ENCODE measurements around the gene ZNF205. TPM values are rescaled to one million over a fixed set of nuclear protein-coding genes. Genes with fewer than 3 reads are reported as not detected.
A peak's percentile ranks its signal among the peaks of the same experiment; 100 is the strongest.

Gene ZNF205
- total RNA-seq, 4 donors from 2014 or later: 9.7 to 13.9 (median 11.9) TPM

DNA sequence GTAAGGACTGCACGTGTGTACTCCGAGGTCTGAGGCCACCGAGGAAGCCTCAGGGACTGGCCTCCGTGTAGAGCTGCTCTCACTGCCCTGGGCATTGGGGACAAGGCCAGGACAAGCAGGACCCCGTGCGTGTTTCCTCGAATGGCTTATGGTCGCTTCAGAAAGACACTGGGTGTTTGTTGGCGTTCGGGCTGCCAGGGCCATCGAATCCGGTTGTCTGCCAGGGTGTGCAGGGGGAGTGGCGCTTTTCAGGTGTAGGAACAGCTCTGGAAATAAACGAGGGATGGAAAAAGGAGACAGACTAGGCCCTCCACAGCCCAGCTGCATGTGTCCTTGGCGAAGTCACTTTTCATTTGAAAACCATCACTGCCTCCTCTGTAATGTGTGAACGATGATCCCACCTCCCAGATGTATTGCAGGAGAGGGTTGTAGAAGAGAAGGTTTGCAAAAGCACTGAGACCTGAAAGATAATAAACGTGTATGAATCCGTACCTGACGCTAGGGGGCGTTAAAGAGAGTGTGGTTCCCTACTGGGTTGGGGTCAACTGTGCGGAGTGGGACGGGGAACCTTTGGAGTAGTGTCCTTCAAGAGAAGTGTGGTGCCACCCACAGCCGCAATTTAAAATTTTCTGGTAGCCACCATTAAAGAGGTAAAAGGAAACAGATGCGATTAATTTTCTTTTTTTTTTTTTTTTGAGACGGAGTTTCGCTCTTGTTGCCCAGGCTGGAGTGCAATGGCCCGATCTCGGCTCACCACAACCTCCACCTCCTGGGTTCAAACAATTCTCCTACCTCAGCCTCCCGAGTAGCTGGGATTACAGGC, 11.2 kb upstream of the ZNF205 start:
- H3K4me3 ChIP-seq: no peak overlapping the region
- peaks cover 0 to 22% (median 0%) of the 10 kb centered on the region in 4 donors for H3K27me3 ChIP-seq
- peaks cover 6 to 41% (median 8%) of the 10 kb centered on the region in 3 donors for H3K4me1 ChIP-seq
- 44 to 54% methylated on average over 14 to 29 of the region's 29 CpGs for WGBS, 2 donors
- intact Hi-C loops (cut with DNase I): no loop called here
- TF ChIP-seq CTCF (IDR thresholded peaks at IDR 0.05) (peak in 4 of 6 experiments; percentile 28 to 47 (median 32)), POLR2A (IDR thresholded peaks at IDR 0.05) (no peak)
- no peaks in the 10 kb centered on the region for H3K36me3 ChIP-seq
- peak overlapping the region in 3 of 4 donors; percentile 20 to 60 (median 53) for H3K27ac ChIP-seq
- no peaks in the 10 kb centered on the region for H3K9me3 ChIP-seq
- no peak for DNase-seq

- DNase-seq: no peak
- intact Hi-C loops (cut with DNase I): no loop called here
- WGBS, 2 donors: 24 to 62% methylated on average over 27 of the region's 27 CpGs
- peaks cover 0 to 22% (median 0%) of the 10 kb centered on the region in 4 donors for H3K27me3 ChIP-seq
- H3K9me3 ChIP-seq: no peaks in the 10 kb centered on the region
- H3K4me1 ChIP-seq: peaks cover 10 to 46% (median 11%) of the 10 kb centered on the region in 3 donors
- peak overlapping the region in 3 of 4 donors; percentile 13 to 60 (median 53) for H3K27ac ChIP-seq
- H3K36me3 ChIP-seq: no peaks in the 10 kb centered on the region
- no peak overlapping the region for H3K4me3 ChIP-seq
- TF ChIP-seq CTCF (IDR thresholded peaks at IDR 0.05): no peak
Observed at GRCh38 chr16:3101841-3102470, 10.4 kb upstream of the ZNF205 start.

- H3K27ac ChIP-seq: peak overlapping the region; percentile 85 to 94 (median 91)
- no peaks in the 10 kb centered on the region for H3K27me3 ChIP-seq
- peaks cover 5 to 31% (median 6%) of the 10 kb centered on the region in 3 donors for H3K4me1 ChIP-seq
- intact Hi-C loops (cut with DNase I): no loop called here
- no peaks in the 10 kb centered on the region for H3K9me3 ChIP-seq
- peak overlapping the region; percentile 48 to 83 (median 72) for H3K4me3 ChIP-seq
- DNase-seq: peak; percentile 63
- WGBS, 2 donors: 1 to 4% methylated on average over 23 to 27 of the region's 74 CpGs
- H3K36me3 ChIP-seq: no peaks in the 10 kb centered on the region
- TF ChIP-seq POLR2A (IDR thresholded peaks at IDR 0.05) (peak in 1 of 4 donors; percentile 55), CTCF (IDR thresholded peaks at IDR 0.05) (no peak)
Observed at GRCh38 chr16:3106205-3106928, 6.0 kb upstream of the ZNF205 start.

- peaks cover 13 to 40% (median 21%) of the 10 kb centered on the region in 3 donors for H3K4me1 ChIP-seq
- H3K27me3 ChIP-seq: no peaks in the 10 kb centered on the region
- 8 to 16% methylated on average over 11 to 16 of the region's 19 CpGs for WGBS, 2 donors
- peaks cover 6 to 38% (median 18%) of the 10 kb centered on the region in 3 donors for H3K36me3 ChIP-seq
- no peak for DNase-seq
- H3K4me3 ChIP-seq: peak overlapping the region; percentile 45 to 78 (median 76)
- H3K9me3 ChIP-seq: no peaks in the 10 kb centered on the region
- peak overlapping the region; percentile 55 to 86 (median 71) for H3K27ac ChIP-seq
- intact Hi-C loops (cut with DNase I): no loop called here
- TF ChIP-seq POLR2A (IDR thresholded peaks at IDR 0.05) (no peak), CTCF (IDR thresholded peaks at IDR 0.05) (no peak)
Observed at GRCh38 chr16:3112881-3113574, 642 bp downstream of the ZNF205 start.
